Ascending aorta (tissue), 2 donors: ENCODE data around the gene CCDC33. TPM values are rescaled to one million over a fixed set of nuclear protein-coding genes. Genes with fewer than 3 reads are reported as not detected.

Source experiments
- DNase-seq, 2 donors: peaks; one replicate each; pipeline ENCODE4 v3.0.0-alpha.2; 2019; ENCODE audit warnings: low spot score in 2 of 2
- H3K27ac ChIP-seq, 2 donors: fragments of 200-600 bp; sonication (generic); one replicate each; pipeline ENCODE4 v1.5.1; 2016 to 2017; ENCODE audit warnings: mild to moderate bottlenecking in 1 of 2
- H3K27me3 ChIP-seq: fragments of 200-600 bp; sonication (generic); one replicate; pipeline ENCODE4 v1.5.1; 2017
- H3K36me3 ChIP-seq, 2 donors: fragments of 200-600 bp; sonication (generic); one replicate each; pipeline ENCODE4 v1.5.1; 2016
- H3K4me1 ChIP-seq, 2 donors: fragments of 200-600 bp; sonication (generic); one replicate each; pipeline ENCODE4 v1.5.1; 2016 to 2017; ENCODE audit warnings: mild to moderate bottlenecking in 1 of 2
- H3K4me3 ChIP-seq, 2 donors: fragments of 200-600 bp; sonication (generic); one replicate each; pipeline ENCODE4 v1.5.1; 2016 to 2017; ENCODE audit warnings: mild to moderate bottlenecking in 1 of 2
- H3K9me3 ChIP-seq, 2 donors: fragments of 200-600 bp; sonication (generic); one replicate each; pipeline ENCODE4 v1.5.1; 2016
- intact Hi-C: fragments of 100-400 bp; cut with DNase I; formaldehyde crosslinking; loops from one replicate; pipeline ENCODE4 v1.15.1; 2023
- total RNA-seq: library from RNA; depleted of rRNA; stranded (reverse); fragments of >200 nt; gene quantifications from one replicate; pipeline ENCODE4 v1.1.0, GENCODE V29; 2016
- TF ChIP-seq, protein P1 (sequence below), 3 experiments: fragments of 200-600 bp in 2 of 3; fragments of 450-650 bp in 1 of 3; sonication (generic) in 2 of 3; IDR thresholded peaks; one replicate each; pipeline ENCODE4 v1.5.1; 2016 to 2019; ENCODE audit warnings: antibody characterized with exemption in 3 of 3, mild to moderate bottlenecking in 1 of 3, moderate library complexity in 1 of 3

Gene CCDC33
- total RNA-seq, 1 donor from 2014 or later = not detected

DNA sequence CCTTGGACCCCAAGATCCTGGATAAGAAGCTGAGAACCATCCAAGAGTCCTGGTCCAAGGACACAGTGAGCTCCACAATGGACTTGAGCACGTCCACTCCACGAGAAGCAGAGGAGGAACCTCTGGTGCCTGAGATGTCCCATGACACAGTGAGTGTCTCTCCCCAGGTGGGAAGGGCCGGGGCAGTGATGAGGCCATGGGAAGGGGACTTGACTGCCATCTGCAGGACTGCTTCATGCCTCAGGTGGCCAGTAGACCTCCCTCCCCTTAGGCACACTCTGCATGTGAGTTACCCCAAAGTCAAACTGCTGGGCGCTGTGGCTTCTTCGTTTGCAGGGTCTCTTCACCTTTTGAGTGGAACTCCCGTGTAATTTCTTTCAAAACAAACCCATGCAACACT lies 59.7 kb downstream of the CCDC33 start:
- no peak for DNase-seq
- Histone ChIP-seq H3K4me3 (no peak overlapping the region), H3K27me3 (no peaks in the 10 kb centered on the region), H3K27ac (no peak overlapping the region), H3K4me1 (no peaks in the 10 kb centered on the region), H3K9me3 (no peaks in the 10 kb centered on the region), H3K36me3 (no peaks in the 10 kb centered on the region)
- intact Hi-C loops = no loop called here
- TF ChIP-seq, protein P1, sequence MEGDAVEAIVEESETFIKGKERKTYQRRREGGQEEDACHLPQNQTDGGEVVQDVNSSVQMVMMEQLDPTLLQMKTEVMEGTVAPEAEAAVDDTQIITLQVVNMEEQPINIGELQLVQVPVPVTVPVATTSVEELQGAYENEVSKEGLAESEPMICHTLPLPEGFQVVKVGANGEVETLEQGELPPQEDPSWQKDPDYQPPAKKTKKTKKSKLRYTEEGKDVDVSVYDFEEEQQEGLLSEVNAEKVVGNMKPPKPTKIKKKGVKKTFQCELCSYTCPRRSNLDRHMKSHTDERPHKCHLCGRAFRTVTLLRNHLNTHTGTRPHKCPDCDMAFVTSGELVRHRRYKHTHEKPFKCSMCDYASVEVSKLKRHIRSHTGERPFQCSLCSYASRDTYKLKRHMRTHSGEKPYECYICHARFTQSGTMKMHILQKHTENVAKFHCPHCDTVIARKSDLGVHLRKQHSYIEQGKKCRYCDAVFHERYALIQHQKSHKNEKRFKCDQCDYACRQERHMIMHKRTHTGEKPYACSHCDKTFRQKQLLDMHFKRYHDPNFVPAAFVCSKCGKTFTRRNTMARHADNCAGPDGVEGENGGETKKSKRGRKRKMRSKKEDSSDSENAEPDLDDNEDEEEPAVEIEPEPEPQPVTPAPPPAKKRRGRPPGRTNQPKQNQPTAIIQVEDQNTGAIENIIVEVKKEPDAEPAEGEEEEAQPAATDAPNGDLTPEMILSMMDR (IDR thresholded peaks at IDR 0.05) = no peak

DNA sequence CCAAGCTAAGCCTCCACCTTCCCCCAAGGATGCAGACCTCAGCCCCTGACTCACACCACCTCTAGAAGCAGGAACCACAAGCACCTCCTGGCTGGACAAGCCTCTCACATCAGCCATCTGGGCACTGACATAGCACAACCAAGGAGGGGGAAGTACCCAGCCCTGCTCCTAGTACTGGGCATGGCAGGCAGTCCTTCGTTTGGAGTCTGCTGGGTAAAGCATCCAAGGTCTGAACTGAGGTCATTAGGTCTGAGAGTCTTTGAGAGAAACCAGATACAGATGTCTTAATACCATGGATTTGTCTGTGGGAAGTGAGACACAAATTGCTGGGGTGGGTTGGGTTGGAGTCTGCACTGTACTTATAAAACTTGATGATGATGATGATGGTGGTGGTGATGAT lies 61.8 kb downstream of the CCDC33 start:
- Histone ChIP-seq H3K27ac (no peak overlapping the region), H3K27me3 (no peaks in the 10 kb centered on the region), H3K4me1 (no peaks in the 10 kb centered on the region), H3K4me3 (no peak overlapping the region), H3K36me3 (no peaks in the 10 kb centered on the region), H3K9me3 (no peaks in the 10 kb centered on the region)
- DNase-seq = no peak
- intact Hi-C loops = no loop called here
- TF ChIP-seq, protein P1 (IDR thresholded peaks at IDR 0.05) = no peak

GRCh38 chr15:74300057-74300795 lies 64.1 kb downstream of the CCDC33 start:
- no peaks in the 10 kb centered on the region for H3K36me3 ChIP-seq
- intact Hi-C loops = no loop called here
- no peaks in the 10 kb centered on the region for H3K27me3 ChIP-seq

DNA sequence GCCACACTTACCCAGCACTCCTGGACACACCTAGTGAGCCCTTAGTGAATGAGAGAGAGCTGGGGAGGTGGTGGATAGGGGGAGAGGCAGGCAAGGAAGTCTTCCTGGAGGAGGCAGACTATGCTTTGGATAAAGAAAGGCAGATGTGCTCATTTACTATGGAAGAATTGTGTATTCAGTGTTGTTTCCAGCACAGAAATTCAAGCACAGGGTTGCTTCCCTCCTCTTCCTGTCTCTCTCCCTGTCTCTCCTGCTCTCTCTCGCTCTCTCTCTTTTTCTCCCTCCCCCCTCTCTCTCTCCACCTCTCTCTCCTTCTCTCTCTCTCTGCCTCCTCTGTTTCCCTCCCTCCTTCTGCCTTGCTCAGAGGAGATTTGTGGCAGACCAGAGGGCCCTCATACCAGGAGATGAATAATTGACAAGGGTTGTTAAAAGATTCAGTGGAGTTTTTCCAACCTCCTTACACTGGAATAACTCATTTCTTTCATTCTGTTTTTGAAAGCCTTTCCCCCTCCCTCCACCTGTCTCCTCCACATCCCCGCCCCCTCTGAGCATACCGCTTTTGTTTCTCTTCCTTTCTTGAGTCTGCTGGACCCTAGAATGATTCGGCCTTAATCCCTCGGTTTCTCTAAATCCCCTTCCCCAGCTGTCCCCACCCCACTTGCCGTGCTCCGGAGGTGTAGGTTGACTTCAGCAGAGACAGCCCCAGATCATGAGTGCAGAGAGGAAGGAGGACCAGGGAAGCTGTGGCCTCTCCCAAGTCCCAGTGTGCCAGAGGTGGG lies 65.6 kb downstream of the CCDC33 start:
- H3K27ac ChIP-seq = no peak overlapping the region
- H3K4me1 ChIP-seq = no peaks in the 10 kb centered on the region
- no peak for DNase-seq
- no peak overlapping the region for H3K4me3 ChIP-seq
- no peaks in the 10 kb centered on the region for H3K9me3 ChIP-seq
- no peaks in the 10 kb centered on the region for H3K36me3 ChIP-seq
- intact Hi-C loops = no loop called here
- H3K27me3 ChIP-seq = no peaks in the 10 kb centered on the region
- TF ChIP-seq, protein P1 (IDR thresholded peaks at IDR 0.05) = no peak

More at GRCh38 chr15:74300057-74300795, 64.1 kb downstream of the CCDC33 start:
- TF ChIP-seq, protein P1 (IDR thresholded peaks at IDR 0.05) = no peak
- no peaks in the 10 kb centered on the region for H3K9me3 ChIP-seq
- no peak overlapping the region for H3K27ac ChIP-seq
- H3K4me3 ChIP-seq = no peak overlapping the region
- DNase-seq = no peak
- no peaks in the 10 kb centered on the region for H3K4me1 ChIP-seq

GRCh38 chr15:74302821-74303359 lies 66.8 kb downstream of the CCDC33 start:
- Histone ChIP-seq H3K27me3 (no peaks in the 10 kb centered on the region), H3K9me3 (no peaks in the 10 kb centered on the region), H3K36me3 (no peaks in the 10 kb centered on the region), H3K4me3 (no peak overlapping the region), H3K27ac (no peak overlapping the region), H3K4me1 (no peaks in the 10 kb centered on the region)
- intact Hi-C loops = no loop called here
- DNase-seq = no peak
- TF ChIP-seq, protein P1 (IDR thresholded peaks at IDR 0.05) = peak; percentile 34 to 58 (median 36)
